ENCODE measurements around the gene FALEC. TPM values are rescaled to one million over a fixed set of nuclear protein-coding genes. Genes with fewer than 3 reads are reported as not detected.

FALEC gene
- total and polyA plus RNA-seq, 8 donors, result 0.50 to 1.9 (median 1.2) TPM; not detected in 2

GRCh38 chr1:150479370-150479769 is 36.2 kb upstream of the FALEC start:
- H3K9me3 ChIP-seq, result no peaks in the 10 kb centered on the region
- H3K4me3 ChIP-seq, result no peak overlapping the region
- no peaks in the 10 kb centered on the region for H3K27me3 ChIP-seq
- DNase-seq (no peak), ATAC-seq (no peak)
- no peaks in the 10 kb centered on the region for H3K4me1 ChIP-seq
- H3K36me3 ChIP-seq, result no peaks in the 10 kb centered on the region
- intact Hi-C loops (cut with DNase I), result loop anchor here in 1 of 2 donors (10.0 kb wide), 1 partner anchor 45 kb away; no protein-coding TSS in a partner anchor
- TF ChIP-seq CTCF (IDR thresholded peaks at IDR 0.05), result no peak
- no peak overlapping the region for H3K27ac ChIP-seq

GRCh38 chr1:150479927-150480352 is 35.6 kb upstream of the FALEC start:
- Histone ChIP-seq H3K9me3 (no peaks in the 10 kb centered on the region), H3K27me3 (no peaks in the 10 kb centered on the region), H3K4me3 (no peak overlapping the region), H3K4me1 (no peaks in the 10 kb centered on the region), H3K27ac (no peak overlapping the region), H3K36me3 (no peaks in the 10 kb centered on the region)
- no peak for TF ChIP-seq CTCF (IDR thresholded peaks at IDR 0.05)
- no peak for ATAC-seq
- no peak for DNase-seq
- intact Hi-C loops (cut with DNase I), result loop anchor here in 1 of 2 donors (10.0 kb wide), 1 partner anchor 45 kb away; no protein-coding TSS in a partner anchor

- Histone ChIP-seq H3K27ac (no peak overlapping the region), H3K4me3 (no peak overlapping the region), H3K36me3 (peaks cover 0 to 5% of the 10 kb centered on the region in 2 donors), H3K4me1 (peaks cover 0 to 11% of the 10 kb centered on the region in 2 donors), H3K27me3 (no peaks in the 10 kb centered on the region), H3K9me3 (no peaks in the 10 kb centered on the region)
- intact Hi-C loops (cut with DNase I), result no loop called here
- no peak for DNase-seq
- no peak for ATAC-seq
- TF ChIP-seq CTCF (IDR thresholded peaks at IDR 0.05), result no peak
Measured at GRCh38 chr1:150484431-150484830, 31.1 kb upstream of the FALEC start.

- Histone ChIP-seq H3K27ac (no peak overlapping the region), H3K9me3 (no peaks in the 10 kb centered on the region), H3K4me1 (peaks cover 0 to 11% of the 10 kb centered on the region in 2 donors), H3K36me3 (peaks cover 0 to 9% of the 10 kb centered on the region in 2 donors), H3K27me3 (no peaks in the 10 kb centered on the region), H3K4me3 (no peak overlapping the region)
- no peak for TF ChIP-seq CTCF (IDR thresholded peaks at IDR 0.05)
- ATAC-seq (no peak), DNase-seq (no peak)
- intact Hi-C loops (cut with DNase I), result no loop called here
Measured at GRCh38 chr1:150484861-150485260, 30.7 kb upstream of the FALEC start.

GRCh38 chr1:150486966-150487762 is 28.4 kb upstream of the FALEC start, which contains the start of gene TARS2:
Gene TARS2 (plus strand): TSS chr1:150487419. CDS start chr1:150487451, 32 bp downstream.
- peak; percentile 100 for ATAC-seq
- DNase-seq, result peak; percentile 87 to 97 (median 94)
- Histone ChIP-seq H3K27me3 (no peaks in the 10 kb centered on the region), H3K4me1 (peaks cover 0 to 11% of the 10 kb centered on the region in 2 donors), H3K9me3 (no peaks in the 10 kb centered on the region), H3K36me3 (peaks cover 0 to 32% of the 10 kb centered on the region in 2 donors), H3K27ac (peak within 1 kb of the TSS; percentile 65 to 83), H3K4me3 (peak within 1 kb of the TSS; percentile 56 to 87)
- peak; percentile 14 to 67 for TF ChIP-seq CTCF (IDR thresholded peaks at IDR 0.05)
- intact Hi-C loops (cut with DNase I), result no loop called here
